Stimulated activated CD4-positive, alpha-beta T cell treated with anti-CD3 and anti-CD28 coated beads, Interleukin-15, amount 100 ng/mL, for 24 hours (primary cell): ENCODE data around the gene EAF1.

ENCODE experiments used
- DNase-seq: peaks from one replicate; pipeline ENCODE4 v3.0.0-alpha.2; 2020

EAF1 gene

GRCh38 chr3:15486979-15487378 is 59.6 kb downstream of the EAF1 start:
- DNase-seq, result no peak

- no peak for DNase-seq
Observed at GRCh38 chr3:15488002-15488401, 60.6 kb downstream of the EAF1 start.

GRCh38 chr3:15490158-15490557 is 62.8 kb downstream of the EAF1 start:
- no peak for DNase-seq

- DNase-seq, result no peak
Observed at GRCh38 chr3:15491143-15491542, 63.7 kb downstream of the EAF1 start.
